ENCODE measurements around the gene EGFR.

GRCh38 chr7:55171157-55171556 lies 152.3 kb downstream of the EGFR start:
- TF ChIP-seq POLR2AphosphoS5 (IDR thresholded peaks at IDR 0.05; ENCODE audit: low read depth, low read length): no peak
- no peak for TF ChIP-seq FOXP2 (optimal IDR thresholded peaks at IDR 0.05; ENCODE audit: borderline replicate concordance, extremely low read depth, extremely low read length, insufficient read depth)

Data from PFSK-1 (cell line).